Measurements from ENCODE around the gene AP1S1.
"Not testable (repeated sequence)": the region's sequence is repeated elsewhere in the genome, so short reads cannot be mapped to it uniquely, and the experiment has no call there.

Gene AP1S1

DNA sequence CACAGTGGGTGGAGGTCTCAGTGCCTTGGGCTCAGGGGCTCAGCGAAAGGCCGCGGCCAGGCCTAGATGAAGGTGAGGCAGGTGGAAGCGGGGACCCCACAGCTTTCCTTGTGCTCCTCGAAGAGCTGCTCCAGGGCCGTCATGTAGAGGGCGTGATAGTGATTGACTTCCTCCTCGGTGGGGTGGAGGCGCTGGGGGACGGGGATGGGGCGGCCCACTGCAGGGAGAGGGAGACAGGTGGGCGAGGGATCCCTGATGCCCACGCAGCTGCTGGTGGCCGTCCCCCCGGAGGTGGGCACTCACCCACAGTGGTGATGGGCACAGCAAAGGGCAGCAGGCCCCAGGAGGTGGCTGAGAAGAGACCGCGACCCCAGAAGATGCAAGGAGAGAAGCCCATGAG lies 41.6 kb downstream of the AP1S1 start:
- POLR2A ChIA-PET (ENCODE audit: low non-redundant PET): no interaction called here
- no peak overlapping the region for H3K27ac ChIP-seq
- no peak for DNase-seq (ENCODE audit: low spot score)
- TF ChIP-seq, protein P1, sequence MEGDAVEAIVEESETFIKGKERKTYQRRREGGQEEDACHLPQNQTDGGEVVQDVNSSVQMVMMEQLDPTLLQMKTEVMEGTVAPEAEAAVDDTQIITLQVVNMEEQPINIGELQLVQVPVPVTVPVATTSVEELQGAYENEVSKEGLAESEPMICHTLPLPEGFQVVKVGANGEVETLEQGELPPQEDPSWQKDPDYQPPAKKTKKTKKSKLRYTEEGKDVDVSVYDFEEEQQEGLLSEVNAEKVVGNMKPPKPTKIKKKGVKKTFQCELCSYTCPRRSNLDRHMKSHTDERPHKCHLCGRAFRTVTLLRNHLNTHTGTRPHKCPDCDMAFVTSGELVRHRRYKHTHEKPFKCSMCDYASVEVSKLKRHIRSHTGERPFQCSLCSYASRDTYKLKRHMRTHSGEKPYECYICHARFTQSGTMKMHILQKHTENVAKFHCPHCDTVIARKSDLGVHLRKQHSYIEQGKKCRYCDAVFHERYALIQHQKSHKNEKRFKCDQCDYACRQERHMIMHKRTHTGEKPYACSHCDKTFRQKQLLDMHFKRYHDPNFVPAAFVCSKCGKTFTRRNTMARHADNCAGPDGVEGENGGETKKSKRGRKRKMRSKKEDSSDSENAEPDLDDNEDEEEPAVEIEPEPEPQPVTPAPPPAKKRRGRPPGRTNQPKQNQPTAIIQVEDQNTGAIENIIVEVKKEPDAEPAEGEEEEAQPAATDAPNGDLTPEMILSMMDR (conservative IDR thresholded peaks at IDR 0.05; ENCODE audit: low read depth): no peak
- CTCF ChIA-PET: no interaction called here

DNA sequence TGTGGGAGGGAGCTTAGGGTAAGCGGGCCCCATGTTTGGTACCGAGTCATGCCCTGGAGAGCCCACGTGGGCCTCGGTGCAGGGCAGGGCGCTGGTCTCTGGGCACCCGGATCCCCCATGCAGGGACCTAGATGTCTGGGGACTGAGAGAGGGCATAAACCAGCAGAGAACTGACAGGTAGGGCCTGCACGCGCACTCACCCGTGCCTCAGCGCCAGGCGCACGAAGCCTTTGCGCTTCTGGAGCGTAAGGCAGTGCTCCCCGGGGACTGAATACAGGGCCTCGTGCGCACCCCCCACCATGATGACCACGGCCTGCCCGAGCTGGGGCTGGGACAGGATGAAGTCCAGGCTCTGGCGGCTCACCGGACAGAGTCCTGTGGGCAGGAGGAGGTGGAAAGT lies 43.7 kb downstream of the AP1S1 start:
- H3K27ac ChIP-seq: no peak overlapping the region
- TF ChIP-seq, protein P1 (conservative IDR thresholded peaks at IDR 0.05; ENCODE audit: low read depth): no peak
- POLR2A ChIA-PET (ENCODE audit: low non-redundant PET): no interaction called here
- CTCF ChIA-PET: no interaction called here
- no peak for DNase-seq (ENCODE audit: low spot score)

DNA sequence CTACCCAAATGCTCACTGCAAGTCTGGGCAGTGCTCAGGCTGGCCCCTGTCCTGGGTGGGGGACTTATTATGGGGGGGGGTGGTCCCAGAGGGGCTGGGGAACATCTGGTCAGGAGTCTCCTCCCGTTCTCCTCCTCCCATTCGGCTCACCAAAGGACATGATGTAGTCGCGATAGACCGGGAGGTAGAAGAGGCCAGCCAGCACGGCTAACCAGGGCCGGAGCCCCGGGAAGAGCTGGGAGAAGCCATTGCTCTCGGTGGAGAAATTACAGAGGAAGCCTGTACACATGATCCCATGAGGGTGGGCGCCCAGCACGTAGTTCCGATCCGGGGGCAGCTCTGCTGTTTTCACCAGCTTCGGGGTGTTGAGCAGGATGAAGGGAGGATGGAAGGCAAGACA lies 44.2 kb downstream of the AP1S1 start:
- no peak overlapping the region for H3K27ac ChIP-seq
- CTCF ChIA-PET: no interaction called here
- TF ChIP-seq, protein P1 (conservative IDR thresholded peaks at IDR 0.05; ENCODE audit: low read depth): no peak

DNA sequence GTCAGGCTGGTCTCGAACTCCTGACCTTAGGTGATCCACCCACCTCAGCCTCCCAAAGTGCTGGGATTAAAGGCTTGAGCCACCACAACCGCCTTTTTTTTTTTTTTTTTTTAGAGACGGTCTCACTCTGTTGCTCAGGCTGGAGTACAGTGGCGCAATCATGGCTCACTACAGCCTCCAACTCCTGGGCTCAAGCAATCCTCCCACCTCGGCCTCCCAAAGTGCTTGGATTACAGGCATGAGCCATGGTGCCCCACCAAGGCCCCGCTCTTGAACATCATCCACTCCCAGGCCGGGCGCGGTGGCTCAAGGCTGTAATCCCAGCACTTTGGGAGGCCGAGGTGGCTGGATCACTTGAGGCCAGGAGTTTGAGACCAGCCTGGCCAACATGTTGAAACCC lies 45.2 kb downstream of the AP1S1 start:
- CTCF ChIA-PET: interaction anchor here (0.9 to 2.1 kb wide), 2 partner anchors 23 to 304 kb away, joined by 3 to 5 read pairs; partner anchors contain the start of gene ACHE
- POLR2A ChIA-PET (ENCODE audit: low non-redundant PET): not testable (repeated sequence)

More for the DNA sequence above, 44.2 kb downstream of the AP1S1 start:
- POLR2A ChIA-PET (ENCODE audit: low non-redundant PET): no interaction called here
- DNase-seq (ENCODE audit: low spot score): no peak

DNA sequence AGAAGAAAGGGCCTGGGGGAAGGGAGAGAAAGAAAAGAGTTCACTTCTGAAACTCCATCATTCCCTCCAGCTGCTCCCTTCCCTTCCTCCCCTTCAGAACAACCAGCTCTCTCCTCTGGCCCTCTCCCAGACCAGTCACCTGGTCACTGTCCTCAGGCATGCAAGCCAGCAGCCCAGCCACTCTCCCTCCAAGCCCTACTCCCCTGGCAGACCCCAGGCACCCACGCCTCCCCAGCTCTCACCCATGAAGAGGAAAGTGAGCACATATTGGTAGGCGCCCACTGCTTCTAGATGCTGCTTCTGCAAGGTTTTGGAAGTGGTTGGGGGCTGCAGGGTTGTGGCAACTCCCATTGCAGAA lies 46.2 kb downstream of the AP1S1 start:
- TF ChIP-seq, protein P1 (conservative IDR thresholded peaks at IDR 0.05; ENCODE audit: low read depth): no peak
- no peak for DNase-seq (ENCODE audit: low spot score)
- no peak overlapping the region for H3K27ac ChIP-seq
- CTCF ChIA-PET: interaction anchor here (0.8 to 2.1 kb wide), 4 partner anchors 8 to 305 kb away, joined by 3 to 5 read pairs (median 4); partner anchors contain the start of gene ACHE
- POLR2A ChIA-PET (ENCODE audit: low non-redundant PET): no interaction called here

More for the DNA sequence above, 45.2 kb downstream of the AP1S1 start:
- DNase-seq (ENCODE audit: low spot score); H3K27ac ChIP-seq: not testable (repeated sequence)

DNA sequence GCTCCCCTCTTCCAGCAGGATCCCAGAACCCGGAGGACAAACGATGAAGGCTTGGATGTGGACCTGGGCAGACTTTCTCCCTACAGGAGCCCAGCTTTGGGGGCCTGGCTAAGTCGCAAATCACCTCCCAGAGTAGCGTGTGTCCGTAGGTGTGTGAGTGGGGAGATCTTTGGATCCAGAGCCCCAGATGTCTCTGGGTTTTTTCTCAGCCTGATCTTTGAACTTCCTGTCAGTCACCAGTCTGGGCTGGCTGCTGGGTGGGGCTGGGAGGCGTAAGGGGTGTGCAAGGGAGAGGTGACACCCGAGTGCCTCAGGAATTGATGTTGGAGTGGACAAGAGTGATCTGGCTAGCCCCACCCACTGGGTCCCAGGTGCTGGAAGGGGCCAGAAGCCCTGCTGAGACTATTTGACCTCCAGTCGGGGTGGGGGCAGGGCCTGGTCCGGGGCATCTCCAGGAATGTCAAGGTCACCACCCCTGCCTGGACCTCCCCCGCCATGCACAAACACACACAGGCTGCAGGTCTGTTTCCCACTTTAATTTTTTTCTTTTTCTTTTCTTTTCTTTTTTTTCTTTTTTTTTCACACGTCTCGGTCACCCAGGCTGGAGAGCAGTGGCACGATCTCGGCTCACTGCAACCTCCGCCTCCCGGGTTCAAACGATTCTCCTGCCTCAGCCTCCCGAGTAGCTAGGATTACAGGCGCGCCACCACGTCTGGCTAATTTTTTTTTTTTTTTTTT lies 46.8 kb downstream of the AP1S1 start, which contains the start of gene MOGAT3:
Gene MOGAT3 (minus strand): TSS at position 175 of the 738 bp plus-strand sequence. CDS start 182 bp downstream, outside the sequence.
- CTCF ChIA-PET: interaction anchor here (0.6 to 2.1 kb wide), 4 partner anchors 9 to 306 kb away, joined by 3 to 5 read pairs (median 4); partner anchors contain the start of gene ACHE
- TF ChIP-seq, protein P1 (conservative IDR thresholded peaks at IDR 0.05; ENCODE audit: low read depth): no peak

More for the DNA sequence above, 46.8 kb downstream of the AP1S1 start, which contains the start of gene MOGAT3:
- POLR2A ChIA-PET (ENCODE audit: low non-redundant PET): no interaction called here
- no peak for DNase-seq (ENCODE audit: low spot score)
- no peak within 1 kb of the TSS for H3K27ac ChIP-seq
